ENCODE results near the gene BLOC1S4. TPM values are rescaled to one million over a fixed set of nuclear protein-coding genes. Genes with fewer than 3 reads are reported as not detected.

BLOC1S4 gene
- total RNA-seq, 1 experiment from 2014 or later = 15.7 TPM

DNA sequence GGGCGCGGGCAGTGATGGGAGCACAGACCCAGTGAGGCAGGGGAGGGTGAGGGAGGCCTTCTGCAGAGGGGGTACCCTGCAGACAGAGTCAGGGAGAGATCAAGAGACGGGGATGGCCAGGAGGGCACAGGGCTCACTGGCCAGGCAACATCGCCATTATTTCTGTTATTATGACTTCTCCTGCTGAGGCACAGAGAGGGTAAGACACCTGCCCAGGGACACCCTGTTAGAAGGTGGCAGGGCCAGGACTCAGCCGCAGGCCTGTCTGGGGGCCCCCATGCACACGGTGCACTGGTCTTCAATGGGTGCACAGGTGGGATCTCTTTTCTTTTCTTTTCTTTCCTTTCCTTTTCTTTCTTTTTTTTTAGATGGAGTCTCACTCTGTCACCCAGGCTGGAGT is 15.8 kb downstream of the BLOC1S4 start:
- H3K79me2 ChIP-seq (ENCODE audit: insufficient read depth, low read length) = no peaks in the 10 kb centered on the region
- no peak overlapping the region for H2AFZ ChIP-seq (ENCODE audit: low read depth, low read length, poor library complexity, severe bottlenecking)
- POLR2A ChIA-PET = no interaction called here
- no peaks in the 10 kb centered on the region for H4K20me1 ChIP-seq (ENCODE audit: insufficient read depth)
- H3K4me1 ChIP-seq (ENCODE audit: control insufficient read depth in 1 of 2, insufficient read depth in 2 of 2, low read length in 2 of 2) = peaks cover 12 to 32% of the 10 kb centered on the region in 2 experiments
- no peak overlapping the region for H3K9ac ChIP-seq (ENCODE audit: low read length)
- DNase-seq (ENCODE audit: low read depth, low spot score) (no peak), ATAC-seq (no peak)
- no peak for TF ChIP-seq POLR2AphosphoS5 (IDR thresholded peaks at IDR 0.05; ENCODE audit: low read depth, low read length)
- TF ChIP-seq ZNF274 (IDR thresholded peaks at IDR 0.05; ENCODE audit: low read depth, low read length) = no peak
- TF ChIP-seq, protein P1, sequence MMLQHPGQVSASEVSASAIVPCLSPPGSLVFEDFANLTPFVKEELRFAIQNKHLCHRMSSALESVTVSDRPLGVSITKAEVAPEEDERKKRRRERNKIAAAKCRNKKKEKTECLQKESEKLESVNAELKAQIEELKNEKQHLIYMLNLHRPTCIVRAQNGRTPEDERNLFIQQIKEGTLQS (IDR thresholded peaks at IDR 0.05) = no peak
- no peak for TF ChIP-seq JUND (IDR thresholded peaks at IDR 0.05)
- TF ChIP-seq TCF7L2 (IDR thresholded peaks at IDR 0.05; ENCODE audit: borderline replicate concordance, extremely low read depth, insufficient read depth, insufficient read length) = no peak
- TF ChIP-seq SP1 (IDR thresholded peaks at IDR 0.05; ENCODE audit: low read depth) = no peak
- no peak for TF ChIP-seq SRF (IDR thresholded peaks at IDR 0.05; ENCODE audit: low read depth)
- TF ChIP-seq, protein P2, sequence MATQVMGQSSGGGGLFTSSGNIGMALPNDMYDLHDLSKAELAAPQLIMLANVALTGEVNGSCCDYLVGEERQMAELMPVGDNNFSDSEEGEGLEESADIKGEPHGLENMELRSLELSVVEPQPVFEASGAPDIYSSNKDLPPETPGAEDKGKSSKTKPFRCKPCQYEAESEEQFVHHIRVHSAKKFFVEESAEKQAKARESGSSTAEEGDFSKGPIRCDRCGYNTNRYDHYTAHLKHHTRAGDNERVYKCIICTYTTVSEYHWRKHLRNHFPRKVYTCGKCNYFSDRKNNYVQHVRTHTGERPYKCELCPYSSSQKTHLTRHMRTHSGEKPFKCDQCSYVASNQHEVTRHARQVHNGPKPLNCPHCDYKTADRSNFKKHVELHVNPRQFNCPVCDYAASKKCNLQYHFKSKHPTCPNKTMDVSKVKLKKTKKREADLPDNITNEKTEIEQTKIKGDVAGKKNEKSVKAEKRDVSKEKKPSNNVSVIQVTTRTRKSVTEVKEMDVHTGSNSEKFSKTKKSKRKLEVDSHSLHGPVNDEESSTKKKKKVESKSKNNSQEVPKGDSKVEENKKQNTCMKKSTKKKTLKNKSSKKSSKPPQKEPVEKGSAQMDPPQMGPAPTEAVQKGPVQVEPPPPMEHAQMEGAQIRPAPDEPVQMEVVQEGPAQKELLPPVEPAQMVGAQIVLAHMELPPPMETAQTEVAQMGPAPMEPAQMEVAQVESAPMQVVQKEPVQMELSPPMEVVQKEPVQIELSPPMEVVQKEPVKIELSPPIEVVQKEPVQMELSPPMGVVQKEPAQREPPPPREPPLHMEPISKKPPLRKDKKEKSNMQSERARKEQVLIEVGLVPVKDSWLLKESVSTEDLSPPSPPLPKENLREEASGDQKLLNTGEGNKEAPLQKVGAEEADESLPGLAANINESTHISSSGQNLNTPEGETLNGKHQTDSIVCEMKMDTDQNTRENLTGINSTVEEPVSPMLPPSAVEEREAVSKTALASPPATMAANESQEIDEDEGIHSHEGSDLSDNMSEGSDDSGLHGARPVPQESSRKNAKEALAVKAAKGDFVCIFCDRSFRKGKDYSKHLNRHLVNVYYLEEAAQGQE (IDR thresholded peaks at IDR 0.05; ENCODE audit: low read depth) = no peak
- TF ChIP-seq POLR2A (IDR thresholded peaks at IDR 0.05; ENCODE audit: borderline replicate concordance, extremely low read depth, insufficient read depth, insufficient read length) = no peak
- no peak for TF ChIP-seq YY1 (IDR thresholded peaks at IDR 0.05; ENCODE audit: extremely low read depth, insufficient replicate concordance, low read depth, low read length)
- TF ChIP-seq ZBTB33 (IDR thresholded peaks at IDR 0.05; ENCODE audit: extremely low read depth, insufficient replicate concordance, low read length) = no peak
- no peak for TF ChIP-seq EZH2 (IDR thresholded peaks at IDR 0.05)
- no peak for TF ChIP-seq CBX3 (IDR thresholded peaks at IDR 0.05; ENCODE audit: low read depth)
- TF ChIP-seq FOSL1 (IDR thresholded peaks at IDR 0.05; ENCODE audit: low read depth) = no peak
- no peak for TF ChIP-seq ELF1 (IDR thresholded peaks at IDR 0.05; ENCODE audit: borderline replicate concordance, low read depth)
- RAD21 ChIA-PET (ENCODE audit: low non-redundant PET in 1 of 2, low total read pairs in 2 of 2, uncharacterized antibody in 2 of 2, unreplicated experiment in 2 of 2) = no interaction called here
- H3K9me2 ChIP-seq (ENCODE audit: insufficient read depth) = no peaks in the 10 kb centered on the region
- H3K27ac ChIP-seq (ENCODE audit: low read depth, low read length) = no peak overlapping the region
- no peaks in the 10 kb centered on the region for H3K9me3 ChIP-seq (ENCODE audit: control insufficient read depth in 1 of 2, insufficient read depth in 1 of 2, low read depth in 1 of 2, low read length in 2 of 2)
- H3K27me3 ChIP-seq (ENCODE audit: insufficient read depth, low read length) = no peaks in the 10 kb centered on the region
- no peak overlapping the region for H3K4me2 ChIP-seq (ENCODE audit: low read length)
- no peaks in the 10 kb centered on the region for H3K36me3 ChIP-seq (ENCODE audit: control insufficient read depth in 1 of 2, insufficient read depth in 2 of 2, low read length in 2 of 2)
- no TSS peak for BruUV-seq (replicated peaks)
- intact Hi-C loops (cut with micrococcal nuclease) = no loop called here
- CTCF ChIA-PET = no interaction called here
- H3K4me3 ChIP-seq (replicated peaks in 1 of 2; ENCODE audit: low read depth in 1 of 2, low read length in 2 of 2) = no peak overlapping the region
